ENCODE data around the gene SLC25A13.

Gene SLC25A13

GRCh38 chr7:96090756-96091155 lies 231.1 kb downstream of the SLC25A13 start:
- no peak for DNase-seq (ENCODE audit: low spot score)

GRCh38 chr7:96089511-96089910 lies 232.4 kb downstream of the SLC25A13 start:
- DNase-seq (ENCODE audit: low spot score): no peak

DNA sequence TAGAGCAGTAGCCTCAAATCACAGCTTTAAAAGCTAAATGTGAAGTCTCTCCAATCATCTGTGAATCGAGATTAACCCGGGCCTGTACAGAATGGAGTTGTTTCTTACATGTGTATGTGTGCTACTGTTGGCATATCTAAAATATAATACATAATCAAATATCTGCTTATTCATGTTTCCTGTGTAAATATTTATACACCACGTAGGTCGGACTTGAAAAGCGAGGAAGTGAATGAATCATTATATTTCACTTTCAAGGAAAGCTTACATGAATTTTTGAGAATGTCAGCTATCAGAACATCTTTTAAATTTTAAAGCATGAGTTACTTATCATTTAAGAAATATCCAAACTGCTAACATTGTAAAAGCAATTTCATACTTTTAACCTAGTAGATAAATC lies 233.3 kb downstream of the SLC25A13 start:
- DNase-seq (ENCODE audit: low spot score): no peak

DNA sequence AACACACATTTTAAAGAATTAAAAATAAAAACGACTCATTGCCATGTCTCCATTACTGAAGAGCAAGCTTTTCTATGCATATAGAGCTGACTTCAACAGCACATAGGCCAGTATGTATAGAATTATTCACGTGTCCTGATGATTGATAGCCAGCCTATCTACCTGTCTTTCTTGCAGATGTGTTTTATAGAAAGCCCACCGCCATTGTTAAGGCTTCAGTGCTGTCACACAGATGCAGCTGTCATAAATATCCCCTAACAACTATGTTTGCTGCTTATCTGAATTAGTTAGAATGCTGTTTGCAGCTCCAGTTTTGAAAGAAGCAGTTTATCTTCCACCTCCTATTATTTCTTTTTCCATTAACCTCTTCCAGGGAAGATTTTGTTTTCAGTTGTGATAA lies 235.9 kb downstream of the SLC25A13 start:
- no peak for DNase-seq (ENCODE audit: low spot score)

DNA sequence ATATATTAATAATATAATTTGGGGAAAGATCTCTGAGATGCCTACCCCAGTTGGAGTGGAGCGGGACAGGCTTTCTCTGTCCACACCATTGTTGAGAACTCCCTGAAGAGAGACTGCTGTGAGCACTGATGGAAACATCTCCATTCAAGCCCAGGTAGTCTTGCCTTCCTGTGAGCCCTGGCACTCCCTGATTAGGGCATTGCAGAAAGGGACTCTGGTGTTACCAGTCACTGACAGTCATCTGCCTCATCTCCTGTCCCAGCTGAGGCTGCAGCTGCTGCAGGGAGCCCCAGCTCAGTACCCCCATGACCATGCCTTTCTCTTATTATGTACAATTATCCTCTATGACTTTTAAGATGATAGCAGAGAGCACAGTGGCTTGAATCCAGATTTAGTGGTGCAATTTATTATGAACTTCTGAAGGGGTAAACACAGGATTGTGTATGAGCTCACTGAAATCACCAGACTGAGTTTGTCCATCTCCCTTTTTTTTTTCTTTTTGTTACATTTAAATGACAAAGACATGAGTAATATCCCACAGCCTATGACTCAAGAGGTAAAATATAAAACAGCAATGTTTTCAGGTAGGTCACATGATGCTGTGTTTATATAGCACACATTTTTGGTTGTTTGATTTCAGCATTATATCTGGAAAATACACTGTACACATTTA lies 236.9 kb downstream of the SLC25A13 start:
- peak; percentile 4 for DNase-seq (ENCODE audit: low spot score)

GRCh38 chr7:96080027-96080426 lies 241.9 kb downstream of the SLC25A13 start:
- DNase-seq (ENCODE audit: low spot score): no peak

GRCh38 chr7:96076350-96076707 lies 245.6 kb downstream of the SLC25A13 start:
- no peak for DNase-seq (ENCODE audit: low spot score)

GRCh38 chr7:96075510-96076349 lies 246.2 kb downstream of the SLC25A13 start:
- peak; percentile 67 for DNase-seq (ENCODE audit: low spot score)

DNA sequence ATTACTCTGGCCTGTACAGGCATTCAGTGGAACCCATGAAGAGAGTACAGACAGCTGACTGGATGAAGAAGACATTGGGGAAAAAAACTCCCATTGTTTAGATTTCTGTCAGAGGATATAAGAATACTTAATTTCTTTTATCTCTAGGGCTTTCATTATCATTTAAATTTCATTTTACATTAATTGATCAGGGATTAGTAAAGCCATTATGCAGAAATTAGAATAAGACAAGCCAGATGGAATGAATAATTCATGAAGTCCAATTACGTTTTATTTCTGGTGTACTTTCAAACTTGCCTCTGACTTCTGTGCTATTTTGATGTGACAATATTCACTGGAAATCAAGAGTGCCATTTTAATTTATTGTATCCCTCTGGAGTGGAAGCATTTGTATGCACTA lies 247.0 kb downstream of the SLC25A13 start:
- DNase-seq (ENCODE audit: low spot score): no peak
